GM12801 (cell line): Measurements from ENCODE around the gene SCAF11.

Source experiments
- TF ChIP-seq, protein P1 (sequence below): IDR thresholded peaks from one replicate; pipeline ENCODE4 v1.5.1; 2011; ENCODE audit warnings: control low read depth; ENCODE audit not compliant: insufficient read length; ENCODE audit errors: extremely low read depth

Gene SCAF11

GRCh38 chr12:45907955-45908354 is 82.4 kb downstream of the SCAF11 start:
- TF ChIP-seq, protein P1, sequence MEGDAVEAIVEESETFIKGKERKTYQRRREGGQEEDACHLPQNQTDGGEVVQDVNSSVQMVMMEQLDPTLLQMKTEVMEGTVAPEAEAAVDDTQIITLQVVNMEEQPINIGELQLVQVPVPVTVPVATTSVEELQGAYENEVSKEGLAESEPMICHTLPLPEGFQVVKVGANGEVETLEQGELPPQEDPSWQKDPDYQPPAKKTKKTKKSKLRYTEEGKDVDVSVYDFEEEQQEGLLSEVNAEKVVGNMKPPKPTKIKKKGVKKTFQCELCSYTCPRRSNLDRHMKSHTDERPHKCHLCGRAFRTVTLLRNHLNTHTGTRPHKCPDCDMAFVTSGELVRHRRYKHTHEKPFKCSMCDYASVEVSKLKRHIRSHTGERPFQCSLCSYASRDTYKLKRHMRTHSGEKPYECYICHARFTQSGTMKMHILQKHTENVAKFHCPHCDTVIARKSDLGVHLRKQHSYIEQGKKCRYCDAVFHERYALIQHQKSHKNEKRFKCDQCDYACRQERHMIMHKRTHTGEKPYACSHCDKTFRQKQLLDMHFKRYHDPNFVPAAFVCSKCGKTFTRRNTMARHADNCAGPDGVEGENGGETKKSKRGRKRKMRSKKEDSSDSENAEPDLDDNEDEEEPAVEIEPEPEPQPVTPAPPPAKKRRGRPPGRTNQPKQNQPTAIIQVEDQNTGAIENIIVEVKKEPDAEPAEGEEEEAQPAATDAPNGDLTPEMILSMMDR, result no peak

DNA sequence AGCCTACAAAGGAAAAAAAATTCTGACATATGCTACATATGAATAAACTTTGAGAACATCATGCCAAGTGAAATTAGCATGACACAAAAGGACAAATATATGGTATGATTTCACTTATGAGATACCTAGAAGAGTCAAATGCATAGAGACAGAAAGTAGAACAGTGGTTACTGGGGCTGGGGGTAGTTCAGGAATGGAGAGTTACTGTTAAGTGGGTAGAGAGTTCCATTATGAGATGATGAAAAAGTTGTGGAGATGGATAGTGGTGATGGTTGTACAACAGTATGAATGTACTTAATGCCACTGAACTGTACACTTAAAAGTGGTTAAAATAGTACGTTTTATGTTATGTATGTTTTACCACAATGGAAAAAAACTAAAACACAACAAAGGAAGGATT is 92.3 kb downstream of the SCAF11 start:
- TF ChIP-seq, protein P1, result no peak

- TF ChIP-seq, protein P1, result no peak
Measured at GRCh38 chr12:45895961-45896360, 94.4 kb downstream of the SCAF11 start.

DNA sequence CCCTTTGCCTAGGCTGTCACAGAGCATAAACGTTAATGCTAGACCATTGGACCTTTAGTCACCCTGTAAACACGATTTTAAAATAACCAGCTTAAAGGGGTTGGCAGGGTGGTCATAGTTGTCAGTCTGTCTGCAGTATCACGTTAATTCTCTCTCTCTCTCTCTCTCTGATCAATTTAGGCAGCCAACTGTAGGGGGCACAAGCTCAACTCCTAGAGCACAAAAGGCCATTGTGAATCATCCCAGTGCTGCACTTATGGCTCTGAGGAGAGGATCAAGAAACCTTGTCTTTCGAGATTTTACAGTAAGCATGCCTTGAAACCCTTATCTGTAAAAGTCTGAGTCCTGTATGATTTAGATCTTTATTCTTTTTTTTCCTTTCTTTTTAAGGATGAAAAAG is 97.1 kb downstream of the SCAF11 start:
- TF ChIP-seq, protein P1, result no peak

DNA sequence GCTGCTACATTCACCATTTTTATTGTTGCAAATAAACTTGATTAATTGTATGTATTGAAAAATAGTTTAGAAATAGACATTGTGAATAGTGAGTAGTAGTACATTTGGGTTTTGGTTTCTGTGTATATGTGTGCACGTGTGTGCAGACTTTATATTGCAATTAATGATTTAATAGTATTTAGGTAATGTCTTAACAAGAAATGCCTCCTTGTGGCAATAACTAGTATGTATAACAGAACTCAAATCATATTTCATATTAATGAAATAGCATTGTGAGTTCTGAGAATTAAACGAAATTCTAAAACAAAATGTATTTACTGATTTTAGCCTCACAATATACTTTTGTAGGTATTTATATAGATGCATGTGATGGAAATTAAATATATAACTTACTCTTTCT is 100.1 kb downstream of the SCAF11 start:
- TF ChIP-seq, protein P1, result no peak

GRCh38 chr12:45887544-45887943 is 102.8 kb downstream of the SCAF11 start:
- TF ChIP-seq, protein P1, result no peak

DNA sequence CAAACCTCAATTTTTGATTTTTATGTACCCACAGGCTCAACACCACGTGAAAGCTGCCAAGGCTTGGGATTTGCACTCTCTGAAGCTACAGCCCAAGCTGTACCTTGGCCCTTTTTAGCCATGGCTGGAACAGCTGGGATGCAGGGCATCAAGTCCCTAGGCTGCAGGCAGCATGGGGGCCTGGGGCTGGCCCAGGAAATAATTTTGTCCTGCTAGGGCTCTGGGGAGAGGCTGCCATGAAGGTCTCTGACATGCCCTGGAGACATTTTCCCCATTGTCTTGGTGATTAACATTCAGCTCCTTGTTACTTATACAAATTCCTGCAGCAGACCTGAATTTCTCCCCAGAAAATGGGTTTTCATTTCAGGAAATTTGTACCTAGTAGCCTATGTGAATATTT is 103.7 kb downstream of the SCAF11 start:
- TF ChIP-seq, protein P1, result no peak

DNA sequence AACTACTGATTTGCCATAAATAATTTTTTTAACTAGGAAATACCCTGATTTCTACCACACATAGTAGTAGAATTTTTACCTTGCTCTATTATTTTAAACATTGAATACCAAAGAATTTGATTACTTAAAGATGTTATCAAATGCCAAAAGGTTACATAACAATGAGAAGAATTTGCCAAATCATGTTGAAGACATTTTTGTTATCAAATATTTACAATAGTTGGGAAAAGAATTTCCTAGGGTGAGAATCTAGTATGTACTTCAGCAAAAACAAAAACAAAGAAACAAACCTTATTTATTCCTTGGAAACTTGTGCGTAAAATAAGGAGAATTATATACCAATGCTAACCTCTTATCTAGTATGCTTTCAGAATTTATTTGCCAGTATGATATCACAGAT is 107.2 kb downstream of the SCAF11 start:
- TF ChIP-seq, protein P1, result no peak
